Upper lobe of left lung (tissue), 4 donors: ENCODE measurements around the gene IFI6.

Source experiments
- POLR2A ChIP-seq, 4 donors: fragments of 450-650 bp; IDR thresholded peaks; one replicate each; pipeline ENCODE4 v1.5.1; 2016 to 2017; ENCODE audit warnings: antibody characterized with exemption in 4 of 4, mild to moderate bottlenecking in 2 of 4
- TF ChIP-seq, protein P1 (sequence below), 6 experiments: fragments of 450-650 bp in 4 of 6; fragments of 200-600 bp in 2 of 6; sonication (generic) in 2 of 6; IDR thresholded peaks; one replicate each; pipeline ENCODE4 v1.5.1; 2016 to 2019; ENCODE audit warnings: antibody characterized with exemption in 6 of 6

DNA sequence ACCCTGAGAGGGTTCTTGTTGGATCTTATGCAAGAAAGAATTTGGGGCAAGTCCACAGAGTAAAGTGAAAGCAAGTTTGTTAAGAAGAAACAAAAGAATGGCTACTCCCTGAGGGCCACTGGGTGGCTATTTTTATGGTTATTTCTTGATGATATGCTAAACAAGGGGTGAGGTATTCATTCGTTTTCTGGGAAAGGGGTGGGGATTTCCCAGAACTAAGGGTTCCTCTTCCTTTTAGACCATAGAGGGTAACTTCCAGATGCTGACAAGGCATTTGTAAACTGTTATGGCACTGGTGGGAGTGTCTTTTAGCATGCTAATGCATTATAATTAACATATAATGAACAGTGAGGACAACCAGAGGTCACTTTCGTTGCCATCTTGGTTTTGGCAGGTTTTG, 18.2 kb upstream of the IFI6 start:
- TF ChIP-seq, protein P1, sequence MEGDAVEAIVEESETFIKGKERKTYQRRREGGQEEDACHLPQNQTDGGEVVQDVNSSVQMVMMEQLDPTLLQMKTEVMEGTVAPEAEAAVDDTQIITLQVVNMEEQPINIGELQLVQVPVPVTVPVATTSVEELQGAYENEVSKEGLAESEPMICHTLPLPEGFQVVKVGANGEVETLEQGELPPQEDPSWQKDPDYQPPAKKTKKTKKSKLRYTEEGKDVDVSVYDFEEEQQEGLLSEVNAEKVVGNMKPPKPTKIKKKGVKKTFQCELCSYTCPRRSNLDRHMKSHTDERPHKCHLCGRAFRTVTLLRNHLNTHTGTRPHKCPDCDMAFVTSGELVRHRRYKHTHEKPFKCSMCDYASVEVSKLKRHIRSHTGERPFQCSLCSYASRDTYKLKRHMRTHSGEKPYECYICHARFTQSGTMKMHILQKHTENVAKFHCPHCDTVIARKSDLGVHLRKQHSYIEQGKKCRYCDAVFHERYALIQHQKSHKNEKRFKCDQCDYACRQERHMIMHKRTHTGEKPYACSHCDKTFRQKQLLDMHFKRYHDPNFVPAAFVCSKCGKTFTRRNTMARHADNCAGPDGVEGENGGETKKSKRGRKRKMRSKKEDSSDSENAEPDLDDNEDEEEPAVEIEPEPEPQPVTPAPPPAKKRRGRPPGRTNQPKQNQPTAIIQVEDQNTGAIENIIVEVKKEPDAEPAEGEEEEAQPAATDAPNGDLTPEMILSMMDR (IDR thresholded peaks at IDR 0.05) = no peak
- TF ChIP-seq POLR2A (IDR thresholded peaks at IDR 0.05) = no peak
